ENCODE data around the gene TNIK. TPM values are rescaled to one million over a fixed set of nuclear protein-coding genes. Genes with fewer than 3 reads are reported as not detected.

TNIK gene
- total RNA-seq, 1 experiment from 2014 or later: 22.4 TPM

DNA sequence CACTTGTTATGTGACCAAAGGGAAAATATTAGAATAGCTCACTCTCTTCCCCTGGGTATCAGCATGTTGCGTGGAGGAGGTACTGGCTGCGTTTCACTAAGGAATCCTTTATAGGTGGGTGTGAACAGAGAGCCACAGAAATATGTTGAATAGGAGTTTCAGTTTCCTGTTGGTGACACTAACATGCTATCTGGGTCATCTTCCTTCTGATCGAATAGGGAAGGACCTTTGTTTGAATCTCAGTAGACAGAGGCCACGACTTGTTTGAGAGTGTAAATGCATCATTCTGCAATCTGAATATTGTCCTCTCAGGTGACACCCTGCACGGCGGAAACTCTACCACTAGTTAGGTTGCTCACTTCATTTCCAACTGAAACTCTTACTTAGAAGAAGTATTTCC lies 275.8 kb downstream of the TNIK start:
- Histone ChIP-seq H3K9me3 (no peaks in the 10 kb centered on the region), H3K36me3 (ENCODE audit: control insufficient read depth, insufficient read depth, low read length) (no peaks in the 10 kb centered on the region; the same call in 1 of the 2 replicates), H3K4me3 (ENCODE audit: low read depth, low read length) (no peak overlapping the region), H3K4me1 (peaks cover 35% of the 10 kb centered on the region), H3K27me3 (replicated peaks; ENCODE audit: control insufficient read depth, insufficient read depth, low read length) (no peaks in the 10 kb centered on the region)
- Mint-ChIP-seq H3K27ac (ENCODE audit: unreplicated experiment) (no peak overlapping the region), H3K27me3 (ENCODE audit: insufficient read depth, unreplicated experiment) (no peaks in the 10 kb centered on the region), H3K4me3 (ENCODE audit: unreplicated experiment) (no peak overlapping the region), H3K36me3 (ENCODE audit: insufficient read depth, unreplicated experiment) (peaks cover 5% of the 10 kb centered on the region), H3K4me1 (ENCODE audit: low read depth, unreplicated experiment) (peaks cover 19% of the 10 kb centered on the region), H3K9me3 (ENCODE audit: unreplicated experiment) (no peaks in the 10 kb centered on the region)
- no TSS peak for BruUV-seq (replicated peaks)
- ChIA-PET POLR2A (no interaction called here), CTCF (no interaction called here)
- intact Hi-C loops (cut with micrococcal nuclease; ENCODE audit: unreplicated experiment): no loop called here
- TF ChIP-seq, protein P1, sequence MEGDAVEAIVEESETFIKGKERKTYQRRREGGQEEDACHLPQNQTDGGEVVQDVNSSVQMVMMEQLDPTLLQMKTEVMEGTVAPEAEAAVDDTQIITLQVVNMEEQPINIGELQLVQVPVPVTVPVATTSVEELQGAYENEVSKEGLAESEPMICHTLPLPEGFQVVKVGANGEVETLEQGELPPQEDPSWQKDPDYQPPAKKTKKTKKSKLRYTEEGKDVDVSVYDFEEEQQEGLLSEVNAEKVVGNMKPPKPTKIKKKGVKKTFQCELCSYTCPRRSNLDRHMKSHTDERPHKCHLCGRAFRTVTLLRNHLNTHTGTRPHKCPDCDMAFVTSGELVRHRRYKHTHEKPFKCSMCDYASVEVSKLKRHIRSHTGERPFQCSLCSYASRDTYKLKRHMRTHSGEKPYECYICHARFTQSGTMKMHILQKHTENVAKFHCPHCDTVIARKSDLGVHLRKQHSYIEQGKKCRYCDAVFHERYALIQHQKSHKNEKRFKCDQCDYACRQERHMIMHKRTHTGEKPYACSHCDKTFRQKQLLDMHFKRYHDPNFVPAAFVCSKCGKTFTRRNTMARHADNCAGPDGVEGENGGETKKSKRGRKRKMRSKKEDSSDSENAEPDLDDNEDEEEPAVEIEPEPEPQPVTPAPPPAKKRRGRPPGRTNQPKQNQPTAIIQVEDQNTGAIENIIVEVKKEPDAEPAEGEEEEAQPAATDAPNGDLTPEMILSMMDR (IDR thresholded peaks at IDR 0.05; ENCODE audit: insufficient read depth in 1 of 2, low read depth in 1 of 2, low read length in 1 of 2, severe bottlenecking in 1 of 2, unreplicated experiment in 1 of 2): no peak
- no peak for DNase-seq

DNA sequence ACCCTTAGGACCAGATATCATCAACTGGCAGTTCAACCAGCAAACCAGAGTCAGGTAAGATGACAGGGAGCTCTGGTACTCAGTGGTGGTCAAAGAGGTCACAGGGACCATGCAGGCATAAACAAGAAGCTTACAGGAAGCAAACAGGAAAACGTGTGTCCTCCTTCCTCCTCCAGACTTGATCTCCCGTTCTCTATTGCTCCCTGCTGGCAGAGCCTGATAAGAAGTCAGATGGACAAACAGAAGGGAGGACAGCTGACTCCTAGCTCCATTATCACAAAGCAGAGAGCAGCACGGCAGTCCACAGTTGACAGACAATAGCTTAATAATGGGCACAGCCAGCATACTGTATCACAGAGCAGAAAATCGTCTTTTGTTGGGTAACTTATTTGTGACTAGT lies 277.2 kb downstream of the TNIK start:
- Mint-ChIP-seq H3K4me1 (ENCODE audit: low read depth, unreplicated experiment) (peaks cover 19% of the 10 kb centered on the region), H3K36me3 (ENCODE audit: insufficient read depth, unreplicated experiment) (peaks cover 5% of the 10 kb centered on the region), H3K4me3 (ENCODE audit: unreplicated experiment) (no peak overlapping the region), H3K27ac (ENCODE audit: unreplicated experiment) (peak overlapping the region; percentile 3), H3K27me3 (ENCODE audit: insufficient read depth, unreplicated experiment) (no peaks in the 10 kb centered on the region), H3K9me3 (ENCODE audit: unreplicated experiment) (no peaks in the 10 kb centered on the region)
- no peak overlapping the region for H3K4me3 ChIP-seq (ENCODE audit: low read depth, low read length)
- CTCF ChIA-PET: interaction anchor here (0.7 to 1.0 kb wide), 6 partner anchors 12 to 384 kb away, joined by 3 to 7 read pairs (median 4); no protein-coding TSS in a partner anchor
- TF ChIP-seq, protein P1 (IDR thresholded peaks at IDR 0.05; ENCODE audit: insufficient read depth in 1 of 2, low read depth in 1 of 2, low read length in 1 of 2, severe bottlenecking in 1 of 2, unreplicated experiment in 1 of 2): peak in 1 of 2 experiments; percentile 30
- intact Hi-C loops (cut with micrococcal nuclease; ENCODE audit: unreplicated experiment): loop anchor here (1.0 kb wide), 2 partner anchors 133 to 222 kb away; no protein-coding TSS in a partner anchor
- no peaks in the 10 kb centered on the region for H3K27me3 ChIP-seq (replicated peaks; ENCODE audit: control insufficient read depth, insufficient read depth, low read length)
- peak; percentile 40 to 45 for DNase-seq
- H3K9me3 ChIP-seq: no peaks in the 10 kb centered on the region
- POLR2A ChIA-PET: interaction anchor here (0.5 kb wide), 1 partner anchor 275 kb away, joined by 3 read pairs; the partner anchor contains the start of gene EIF5A2
- no TSS peak for BruUV-seq (replicated peaks)
- H3K4me1 ChIP-seq: peaks cover 34% of the 10 kb centered on the region
- H3K36me3 ChIP-seq (ENCODE audit: control insufficient read depth, insufficient read depth, low read length): no peaks in the 10 kb centered on the region; the same call in 1 of the 2 replicates

DNA sequence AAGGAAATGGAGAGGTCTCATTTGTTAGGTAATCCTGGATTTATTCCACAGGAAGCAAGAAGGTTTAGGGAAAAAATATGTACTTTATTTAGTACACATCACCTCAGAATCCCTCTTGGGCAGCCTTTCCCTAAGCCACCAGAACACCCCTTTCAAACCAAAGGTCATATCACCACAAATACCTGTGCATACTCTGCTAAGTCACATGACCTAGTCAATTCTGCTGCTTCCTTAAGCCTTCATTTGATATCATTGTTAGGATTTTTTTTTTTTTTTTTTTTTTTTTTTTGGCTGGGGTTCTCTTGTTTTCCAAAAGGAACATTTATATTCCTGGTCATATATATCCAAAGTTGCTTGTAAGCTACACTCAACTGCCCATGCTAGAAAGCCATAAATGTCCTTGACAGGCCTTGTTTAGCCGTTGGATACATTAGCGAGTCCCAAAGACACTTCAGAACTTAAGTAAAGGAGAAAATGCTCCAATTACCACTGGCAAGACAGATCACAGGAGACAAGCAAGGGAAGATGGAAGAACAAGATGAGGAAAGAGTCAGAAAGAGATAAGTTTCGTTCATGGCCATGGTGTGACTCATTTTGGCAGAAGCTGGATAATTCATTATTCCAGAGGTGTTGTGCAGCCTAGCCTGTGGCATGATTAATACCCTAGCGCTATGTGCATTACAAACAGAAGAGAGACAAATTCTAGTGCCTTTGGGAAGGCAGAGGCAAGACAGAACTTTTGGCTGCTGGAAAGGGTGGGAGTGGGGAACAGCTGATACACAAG lies 278.1 kb downstream of the TNIK start:
- Mint-ChIP-seq H3K36me3 (ENCODE audit: insufficient read depth, unreplicated experiment) (peaks cover 5% of the 10 kb centered on the region), H3K4me1 (ENCODE audit: low read depth, unreplicated experiment) (peaks cover 17% of the 10 kb centered on the region), H3K4me3 (ENCODE audit: unreplicated experiment) (no peak overlapping the region), H3K27ac (ENCODE audit: unreplicated experiment) (no peak overlapping the region), H3K27me3 (ENCODE audit: insufficient read depth, unreplicated experiment) (no peaks in the 10 kb centered on the region), H3K9me3 (ENCODE audit: unreplicated experiment) (no peaks in the 10 kb centered on the region)
- Histone ChIP-seq H3K4me1 (peaks cover 24% of the 10 kb centered on the region), H3K4me3 (ENCODE audit: low read depth, low read length) (no peak overlapping the region), H3K36me3 (ENCODE audit: control insufficient read depth, insufficient read depth, low read length) (no peaks in the 10 kb centered on the region; the same call in 1 of the 2 replicates), H3K27me3 (replicated peaks; ENCODE audit: control insufficient read depth, insufficient read depth, low read length) (no peaks in the 10 kb centered on the region), H3K9me3 (no peaks in the 10 kb centered on the region)
- no peak for DNase-seq
- BruUV-seq (replicated peaks): no TSS peak
- intact Hi-C loops (cut with micrococcal nuclease; ENCODE audit: unreplicated experiment): no loop called here
- TF ChIP-seq, protein P1 (IDR thresholded peaks at IDR 0.05; ENCODE audit: insufficient read depth in 1 of 2, low read depth in 1 of 2, low read length in 1 of 2, severe bottlenecking in 1 of 2, unreplicated experiment in 1 of 2): no peak
- CTCF ChIA-PET: no interaction called here
- POLR2A ChIA-PET: no interaction called here

Data from Caco-2 (cell line).